B cell (primary cell): Measurements from ENCODE around the gene OTOGL. TPM values are rescaled to one million over a fixed set of nuclear protein-coding genes. Genes with fewer than 3 reads are reported as not detected.

Experiments used
- ATAC-seq: fragments of 200-7000 bp; cut with Tn5 transposase; one replicate; pipeline ENCODE4 v1.10.0; 2021; ENCODE audit warnings: low read depth, mild to moderate bottlenecking, moderate number of reproducible peaks, moderate library complexity
- CTCF ChIA-PET: fragments of 350-600 bp; sonication (Branson Sonifier 250); formaldehyde crosslinking; loops from one replicate; lab custom pipeline; 2021; ENCODE audit warnings: antibody characterized with exemption, inconsistent platforms; lab: Charles Lee
- POLR2A ChIA-PET: fragments of 350-600 bp; sonication (Branson Sonifier 250); formaldehyde crosslinking; loops from one replicate; lab custom pipeline; 2021; ENCODE audit warnings: antibody characterized with exemption; lab: Charles Lee
- DNase-seq: peaks from one replicate; pipeline ENCODE4 v3.0.0; 2013
- H2AFZ ChIP-seq: 2 replicates; pipeline ENCODE4 v1.6.1; 2012; ENCODE audit warnings: mild to moderate bottlenecking, low read depth, low read length; ENCODE audit not compliant: insufficient read depth, poor library complexity, severe bottlenecking
- H3K27ac ChIP-seq, 2 donors: 1 replicate in 1 of 2; 2 replicates in 1 of 2; pipeline ENCODE4 v1.5.1; 2012 to 2013; ENCODE audit warnings: low read length in 2 of 2, mild to moderate bottlenecking in 2 of 2, moderate library complexity in 1 of 2
- H3K27me3 ChIP-seq, 4 experiments: fragments of 200-600 bp in 1 of 4; sonication (generic) in 1 of 4; replicated peaks in 1 of 4; 1 replicate in 2 of 4; 2 replicates in 2 of 4; pipeline versions ENCODE4 v1.6.1 to v1.7.0; 2013 to 2016; ENCODE audit warnings: low read length in 3 of 4, mild to moderate bottlenecking in 2 of 4, mixed read lengths in 1 of 4, moderate library complexity in 1 of 4; ENCODE audit not compliant: insufficient read depth in 4 of 4, control insufficient read depth in 3 of 4; ENCODE audit errors: control extremely low read depth in 1 of 4
- H3K36me3 ChIP-seq, 2 experiments: replicated peaks in 1 of 2; 1 replicate in 1 of 2; 2 replicates in 1 of 2; pipeline versions ENCODE4 v1.6.1 to v1.7.1; 2013; ENCODE audit warnings: low read length in 1 of 2; ENCODE audit not compliant: insufficient read depth in 2 of 2, control insufficient read depth in 1 of 2; ENCODE audit errors: control extremely low read depth in 1 of 2, extremely low read depth in 1 of 2
- H3K4me1 ChIP-seq, 2 donors: fragments of 200-600 bp in 1 of 2; sonication (generic) in 1 of 2; 1 replicate in 1 of 2; 2 replicates in 1 of 2; pipeline versions ENCODE4 v1.5.1 to v1.6.1; 2013 to 2017; ENCODE audit warnings: low read length in 2 of 2; ENCODE audit not compliant: control insufficient read depth in 2 of 2, insufficient read depth in 2 of 2
- H3K4me2 ChIP-seq: replicated peaks from 2 replicates; pipeline ENCODE3; 2012; ENCODE audit warnings: mild to moderate bottlenecking, low read depth, low read length; ENCODE audit not compliant: poor library complexity, severe bottlenecking
- H3K4me3 ChIP-seq, 5 experiments: fragments of 200-600 bp in 1 of 5; sonication (generic) in 1 of 5; 1 replicate in 3 of 5; 2 replicates in 2 of 5; pipeline versions ENCODE4 v1.5.1 to v1.7.0; 2011 to 2016; ENCODE audit warnings: low read length in 4 of 5, mild to moderate bottlenecking in 4 of 5, low read depth in 2 of 5, control low read depth in 1 of 5, moderate library complexity in 1 of 5; ENCODE audit not compliant: insufficient read depth in 1 of 5; ENCODE audit errors: control extremely low read depth in 1 of 5, extremely low read depth in 1 of 5
- H3K79me2 ChIP-seq: fragments of 200-600 bp; sonication (generic); one replicate; pipeline ENCODE4 v1.6.0; 2016; ENCODE audit warnings: low read length; ENCODE audit not compliant: control insufficient read depth, insufficient read depth
- H3K9ac ChIP-seq: fragments of 200-600 bp; sonication (generic); 2 replicates; pipeline ENCODE4 v1.6.1; 2017; ENCODE audit warnings: mild to moderate bottlenecking, low read length, moderate library complexity
- H3K9me3 ChIP-seq, 3 donors: one replicate each; pipeline versions ENCODE4 v1.6.1 to v1.7.1; 2013; ENCODE audit warnings: low read length in 2 of 3; ENCODE audit not compliant: control insufficient read depth in 2 of 3, insufficient read depth in 1 of 3; ENCODE audit errors: control extremely low read depth in 1 of 3
- H4K20me1 ChIP-seq: 2 replicates; pipeline ENCODE4 v1.6.0; 2012; ENCODE audit warnings: mild to moderate bottlenecking, low read length; ENCODE audit not compliant: insufficient read depth, control insufficient read depth, poor library complexity, severe bottlenecking
- H3K27ac Mint-ChIP-seq: one replicate; pipeline ENCODE4 v1.8.0; 2021; ENCODE audit warnings: mixed read lengths
- H3K27me3 Mint-ChIP-seq: one replicate; pipeline ENCODE4 v1.8.0; 2021; ENCODE audit warnings: mixed read lengths
- H3K4me1 Mint-ChIP-seq: one replicate; pipeline ENCODE4 v1.8.0; 2021; ENCODE audit warnings: mixed read lengths
- H3K4me3 Mint-ChIP-seq: one replicate; pipeline ENCODE4 v1.8.0; 2021; ENCODE audit warnings: mixed read lengths
- H3K9me3 Mint-ChIP-seq: one replicate; pipeline ENCODE4 v1.8.0; 2022; ENCODE audit warnings: mixed read lengths; ENCODE audit not compliant: insufficient read depth
- CTCF ChIP-seq: fragments of 200-600 bp; IDR thresholded peaks from one replicate; pipeline ENCODE4 v1.8.0; 2022; ENCODE audit warnings: antibody characterized with exemption, mild to moderate bottlenecking
- EZH2 ChIP-seq: IDR thresholded peaks from 2 replicates; pipeline ENCODE4 v1.6.1; 2012; ENCODE audit warnings: borderline replicate concordance, low read depth, mild to moderate bottlenecking, moderate library complexity, low read length; ENCODE audit not compliant: insufficient read depth, poor library complexity, severe bottlenecking
- WGBS: methylation state at CpG from one replicate; pipeline ENCODE4 v1.1.5; 2013; ENCODE audit warnings: missing lambda C conversion rate; ENCODE audit not compliant: insufficient coverage; 5-methylcytosine and 5-hydroxymethylcytosine counted together
- intact Hi-C: fragments of 100-400 bp; cut with micrococcal nuclease; formaldehyde crosslinking; loops from one replicate; pipeline ENCODE4 v1.10.0; 2022
- polyA plus RNA-seq: library from polyadenylated mRNA; depleted of rRNA; stranded (reverse); fragments of >200 nt; gene quantifications from 2 replicates; pipeline ENCODE4 v1.2.3, GENCODE V29; 2012
- total RNA-seq, 2 donors: library from RNA; stranded (reverse); fragments of 120-200 nt in 1 of 2; gene quantifications; 1 replicate in 1 of 2; 2 replicates in 1 of 2; pipeline versions ENCODE4 v1.2.3 to v1.2.4, GENCODE V29; 2013 to 2022

The OTOGL gene
- total and polyA plus RNA-seq, 2 donors (not counting 1 experiment from before 2014, with no cell fraction given): not detected

- Histone ChIP-seq H3K79me2 (no peaks in the 10 kb centered on the region), H3K4me3 (no peak overlapping the region), H3K9ac (no peak overlapping the region), H3K36me3 (no peaks in the 10 kb centered on the region), H2AFZ (no peak overlapping the region), H3K4me1 (no peaks in the 10 kb centered on the region), H3K27me3 (no peaks in the 10 kb centered on the region), H3K4me2 (no peak overlapping the region), H3K9me3 (no peaks in the 10 kb centered on the region), H3K27ac (no peak overlapping the region), H4K20me1 (no peaks in the 10 kb centered on the region)
- CTCF ChIA-PET: interaction anchor here (1.0 to 2.4 kb wide), 2 partner anchors 9 to 11 kb away, joined by 3 to 9 read pairs; no protein-coding TSS in a partner anchor
- POLR2A ChIA-PET: no interaction called here
- DNase-seq (no peak), ATAC-seq (no peak)
- no peak for TF ChIP-seq CTCF
- TF ChIP-seq EZH2: no peak
- H3K4me3 Mint-ChIP-seq: no peak overlapping the region
- H3K4me1 Mint-ChIP-seq: no peaks in the 10 kb centered on the region
- H3K27me3 Mint-ChIP-seq: peaks cover 6% of the 10 kb centered on the region
- WGBS: 71% methylated on average over 1 of the region's 3 CpGs
- no peak overlapping the region for H3K27ac Mint-ChIP-seq
- intact Hi-C loops: no loop called here
- H3K9me3 Mint-ChIP-seq: no peaks in the 10 kb centered on the region
Measured at GRCh38 chr12:80261403-80261802, 162.1 kb downstream of the OTOGL start.

GRCh38 chr12:80262346-80262745, 163.0 kb downstream of the OTOGL start:
- no peaks in the 10 kb centered on the region for H3K36me3 ChIP-seq
- no peak overlapping the region for H3K27ac ChIP-seq
- Mint-ChIP-seq H3K27me3 (peaks cover 7% of the 10 kb centered on the region), H3K9me3 (no peaks in the 10 kb centered on the region), H3K27ac (no peak overlapping the region), H3K4me1 (no peaks in the 10 kb centered on the region), H3K4me3 (no peak overlapping the region)
- no peaks in the 10 kb centered on the region for H4K20me1 ChIP-seq
- ChIA-PET POLR2A (no interaction called here), CTCF (no interaction called here)
- no peak overlapping the region for H3K9ac ChIP-seq
- no peak for TF ChIP-seq EZH2
- no peak for TF ChIP-seq CTCF
- H3K79me2 ChIP-seq: no peaks in the 10 kb centered on the region
- no CpG with 5 or more reads among the region's 1 CpG for WGBS
- no peak overlapping the region for H3K4me2 ChIP-seq
- no peaks in the 10 kb centered on the region for H3K9me3 ChIP-seq
- no peak for ATAC-seq
- H3K4me3 ChIP-seq: no peak overlapping the region
- no peak for DNase-seq
- H2AFZ ChIP-seq: no peak overlapping the region
- intact Hi-C loops: no loop called here
- no peaks in the 10 kb centered on the region for H3K27me3 ChIP-seq
- H3K4me1 ChIP-seq: no peaks in the 10 kb centered on the region
